ENCODE measurements around the gene TMEM204.

Gene TMEM204

DNA sequence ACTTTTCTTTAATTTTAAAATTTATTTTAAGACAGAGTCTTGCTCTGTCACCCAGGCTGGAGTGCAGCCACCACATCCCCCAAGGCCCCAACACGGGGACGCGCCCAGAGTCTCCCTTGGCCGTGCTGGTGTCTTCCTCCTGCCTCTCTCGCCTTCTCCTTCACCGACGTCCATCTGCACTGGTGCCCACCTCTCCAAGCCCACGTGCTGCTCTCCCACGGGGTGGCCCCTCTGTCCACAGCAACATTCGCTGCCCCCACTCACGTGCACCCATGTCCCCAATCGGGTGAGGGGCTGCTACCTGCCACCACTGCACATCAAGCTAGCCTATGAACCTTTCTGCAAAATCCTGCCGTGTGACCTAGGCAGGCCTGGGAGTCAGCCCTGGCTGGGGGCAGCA lies 3.1 kb downstream of the TMEM204 start:
- in situ Hi-C loops (cut with MboI; ENCODE audit: low sequenced_read_pairs), result no loop called here

DNA sequence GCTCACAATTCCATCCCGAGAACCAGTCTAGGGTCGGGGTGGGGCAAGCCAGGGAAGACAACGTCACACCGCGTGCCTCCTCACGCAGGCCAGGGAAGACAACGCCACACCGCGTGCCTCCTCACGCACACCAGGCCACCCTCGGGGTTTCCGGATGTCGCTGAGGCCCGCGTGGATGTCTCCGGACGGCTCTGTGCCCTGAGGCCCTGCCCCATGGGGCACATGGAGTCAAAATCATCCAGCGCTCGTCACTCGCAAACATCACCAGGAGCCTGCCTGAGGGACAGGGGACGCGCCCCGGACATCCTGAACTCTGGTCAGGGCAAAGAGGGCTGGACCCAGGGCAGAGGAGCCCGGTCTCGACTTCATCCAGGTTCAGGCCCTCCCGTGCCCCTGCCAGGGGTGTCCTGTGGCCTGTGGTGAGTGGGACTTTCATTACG lies 3.7 kb downstream of the TMEM204 start:
- in situ Hi-C loops (cut with MboI; ENCODE audit: low sequenced_read_pairs), result no loop called here

DNA sequence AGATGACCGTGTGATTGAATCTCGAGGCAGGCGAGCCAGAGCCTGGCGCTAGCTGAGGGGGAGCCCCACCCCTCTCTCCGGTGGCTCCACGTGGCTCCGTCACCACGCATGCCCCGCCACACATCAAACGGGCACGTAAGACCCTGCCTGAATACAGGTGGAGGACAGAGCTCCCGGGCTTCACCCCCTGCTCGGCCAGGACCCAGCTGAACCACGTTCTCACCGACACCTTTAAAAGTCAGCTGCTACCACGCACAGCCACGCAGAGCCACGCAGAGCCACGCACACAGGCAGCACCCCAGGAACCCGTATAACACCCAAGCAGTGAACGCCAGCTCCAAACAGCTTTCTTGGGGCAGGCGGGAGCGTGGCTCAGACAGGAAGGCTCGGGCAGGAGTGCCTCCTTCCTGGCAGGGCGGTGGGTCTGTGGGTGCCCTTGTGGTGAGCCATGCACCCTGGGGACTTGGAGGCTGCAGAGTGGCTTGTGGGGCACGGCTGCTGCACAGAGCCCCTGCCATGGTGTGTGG lies 4.4 kb downstream of the TMEM204 start:
- in situ Hi-C loops (cut with MboI; ENCODE audit: low sequenced_read_pairs), result no loop called here

DNA sequence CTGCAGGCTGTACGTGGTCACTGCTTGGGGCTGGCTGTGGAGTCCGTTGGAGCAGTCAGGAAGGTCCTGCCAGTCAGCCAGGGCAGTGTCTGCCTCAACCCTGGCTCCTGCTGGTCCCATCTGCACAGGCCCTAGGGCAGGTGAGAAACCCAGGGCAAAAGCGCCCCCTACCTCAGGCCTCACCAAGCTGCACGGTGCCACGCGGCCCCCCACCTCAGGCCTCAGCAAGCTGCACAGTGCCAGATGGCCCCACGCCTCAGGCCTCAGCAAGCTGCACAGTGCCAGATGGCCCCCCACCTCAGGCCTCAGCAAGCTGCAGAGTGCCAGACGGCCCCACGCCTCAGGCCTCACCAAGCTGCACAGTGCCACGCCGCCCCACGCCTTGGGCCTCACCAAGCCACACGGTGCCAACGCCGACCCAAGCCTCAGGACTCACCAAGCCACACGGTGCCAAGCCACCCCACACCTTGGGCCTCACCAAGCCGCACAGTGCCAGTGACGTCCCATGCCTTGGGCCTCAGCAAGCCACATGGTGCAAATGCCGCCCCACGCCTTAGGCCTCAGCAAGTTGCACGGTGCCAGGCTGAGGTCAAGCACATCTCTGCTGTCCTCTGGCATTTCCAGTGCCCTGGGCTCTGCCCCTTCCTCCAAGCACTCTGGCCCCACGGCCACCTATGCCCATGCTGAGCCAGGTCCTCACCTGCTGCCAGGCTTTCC lies 5.5 kb downstream of the TMEM204 start:
- in situ Hi-C loops (cut with MboI; ENCODE audit: low sequenced_read_pairs), result no loop called here

DNA sequence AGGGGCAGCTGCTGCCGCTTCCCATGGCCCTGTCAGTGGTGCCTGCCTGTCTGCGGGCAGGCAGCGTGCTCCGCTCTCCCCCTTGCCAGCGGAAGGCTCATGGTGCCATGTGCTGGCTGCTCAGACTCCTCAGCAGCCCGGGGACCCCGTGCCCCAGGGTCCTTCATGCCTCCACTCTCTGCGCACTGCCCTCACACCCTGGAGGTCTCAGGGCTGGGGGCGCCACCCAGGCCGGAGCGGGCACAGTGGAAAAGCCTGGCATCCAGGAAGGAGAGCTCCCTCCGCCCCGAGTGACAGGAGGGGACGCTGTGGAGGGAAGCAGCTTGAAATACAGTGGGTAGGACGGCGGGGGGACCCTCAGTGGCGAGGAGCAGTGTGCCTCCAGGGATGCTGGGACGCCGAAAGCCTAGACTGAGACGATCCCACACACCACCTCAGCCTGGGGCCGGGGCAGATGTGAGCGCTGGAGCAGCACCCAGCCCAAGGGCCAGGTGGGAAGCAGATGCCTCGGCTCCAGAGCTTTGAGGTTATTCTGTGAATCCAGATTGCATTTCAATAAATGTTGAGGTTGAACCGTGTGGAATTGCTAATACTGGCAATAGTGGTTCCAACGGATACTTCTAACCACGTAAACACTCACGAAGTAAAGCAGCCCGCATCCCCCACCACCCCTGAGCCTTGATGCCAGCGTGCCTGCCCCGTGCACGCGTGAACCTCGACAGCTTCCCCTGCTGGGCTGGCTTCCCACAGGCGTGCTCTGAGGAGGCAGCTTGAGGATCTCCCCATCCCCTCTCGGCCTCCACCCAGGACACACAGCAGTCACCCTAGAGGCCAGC lies 6.5 kb downstream of the TMEM204 start:
- in situ Hi-C loops (cut with MboI; ENCODE audit: low sequenced_read_pairs), result no loop called here

DNA sequence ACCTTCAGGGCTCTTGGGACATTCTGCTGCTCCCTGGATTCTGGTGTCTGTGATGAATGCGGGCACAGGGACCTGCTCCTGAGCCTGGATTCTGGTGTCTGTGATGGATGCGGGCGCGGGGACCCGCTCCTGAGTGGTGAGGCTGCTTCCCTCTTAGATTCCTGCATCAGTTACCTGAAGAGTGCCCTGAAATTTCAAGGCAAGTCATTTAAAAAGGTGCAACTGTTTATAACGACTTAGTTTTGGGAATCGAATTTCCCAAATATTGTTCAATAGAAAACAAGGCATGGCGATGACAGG lies 7.0 kb downstream of the TMEM204 start:
- in situ Hi-C loops (cut with MboI; ENCODE audit: low sequenced_read_pairs), result no loop called here

DNA sequence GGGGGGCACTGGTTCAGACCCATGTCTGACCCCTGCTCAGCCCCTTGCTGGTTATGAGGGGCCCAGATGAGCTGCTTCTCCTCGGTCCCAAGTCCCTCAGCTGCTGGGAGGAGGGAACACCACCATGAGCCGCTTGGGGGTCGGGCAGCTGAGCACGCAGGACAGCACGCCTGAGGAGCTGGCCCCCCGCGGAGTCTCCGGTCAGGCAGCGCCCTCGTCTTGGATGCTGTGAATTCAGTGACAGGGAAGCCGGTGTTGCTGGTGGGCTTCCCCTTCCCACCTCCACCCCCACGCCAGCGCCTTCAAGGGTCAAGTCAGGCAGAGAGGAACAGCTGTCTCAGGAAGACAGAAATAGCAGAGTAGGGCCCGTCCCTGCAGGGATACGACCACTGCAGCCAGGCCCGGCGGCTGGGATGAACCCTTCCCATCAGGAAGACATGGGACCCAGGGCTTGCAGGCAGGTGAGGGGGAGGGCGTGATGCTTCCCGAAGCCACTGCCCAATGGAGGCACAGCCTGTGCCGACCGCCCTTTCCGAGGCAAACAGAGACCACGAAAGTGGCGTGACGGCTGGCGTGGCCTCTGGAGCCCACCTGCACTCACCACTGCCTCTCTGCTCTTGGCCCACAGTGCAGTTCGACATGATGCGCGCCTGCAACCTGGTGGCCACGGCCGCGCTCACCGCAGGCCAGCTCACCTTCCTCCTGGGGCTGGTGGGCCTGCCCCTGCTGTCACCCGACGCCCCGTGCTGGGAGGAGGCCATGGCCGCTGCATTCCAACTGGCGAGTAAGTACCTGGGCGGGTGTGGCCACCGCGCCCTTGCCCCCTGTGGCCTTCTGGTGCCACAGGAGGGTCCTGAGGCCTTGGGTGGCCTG lies 8.1 kb downstream of the TMEM204 start:
- in situ Hi-C loops (cut with MboI; ENCODE audit: low sequenced_read_pairs), result no loop called here

DNA sequence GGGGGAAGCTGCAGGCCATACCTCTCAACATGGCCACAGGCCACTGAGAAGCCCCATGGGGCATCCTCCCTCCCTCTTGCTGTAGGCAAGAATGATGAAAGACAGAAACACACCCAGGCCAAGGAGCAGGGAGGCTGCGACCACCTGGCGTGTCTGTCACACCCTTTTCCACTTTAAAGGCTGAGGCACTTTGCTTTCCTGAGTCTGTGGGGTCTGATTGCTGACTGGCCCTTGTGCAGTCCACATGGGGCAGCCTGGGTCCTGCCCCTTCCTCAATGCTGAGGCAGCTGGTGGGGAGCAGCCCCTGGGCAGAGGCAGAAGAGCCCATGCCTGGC lies 8.7 kb downstream of the TMEM204 start:
- in situ Hi-C loops (cut with MboI; ENCODE audit: low sequenced_read_pairs), result no loop called here

DNA sequence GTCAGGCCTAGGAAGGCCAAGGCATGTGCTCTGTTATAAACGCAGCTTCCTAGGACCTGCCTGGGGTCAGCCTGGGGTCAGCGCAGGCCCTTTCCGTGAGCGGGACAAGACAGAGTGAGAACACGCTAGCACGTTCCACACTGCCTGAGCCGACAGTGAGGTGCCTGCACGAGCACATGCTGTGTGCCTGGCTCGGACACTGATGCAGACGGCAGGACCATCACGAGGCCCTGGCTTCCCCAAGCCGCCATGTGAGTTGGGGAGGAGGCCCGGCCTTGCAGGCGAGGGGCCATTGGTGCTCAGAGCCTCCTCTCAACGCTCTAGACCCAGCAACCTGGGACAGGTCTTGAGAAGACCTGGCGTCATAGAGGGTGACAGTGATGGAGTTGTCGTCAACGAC lies 9.1 kb downstream of the TMEM204 start:
- in situ Hi-C loops (cut with MboI; ENCODE audit: low sequenced_read_pairs), result no loop called here

DNA sequence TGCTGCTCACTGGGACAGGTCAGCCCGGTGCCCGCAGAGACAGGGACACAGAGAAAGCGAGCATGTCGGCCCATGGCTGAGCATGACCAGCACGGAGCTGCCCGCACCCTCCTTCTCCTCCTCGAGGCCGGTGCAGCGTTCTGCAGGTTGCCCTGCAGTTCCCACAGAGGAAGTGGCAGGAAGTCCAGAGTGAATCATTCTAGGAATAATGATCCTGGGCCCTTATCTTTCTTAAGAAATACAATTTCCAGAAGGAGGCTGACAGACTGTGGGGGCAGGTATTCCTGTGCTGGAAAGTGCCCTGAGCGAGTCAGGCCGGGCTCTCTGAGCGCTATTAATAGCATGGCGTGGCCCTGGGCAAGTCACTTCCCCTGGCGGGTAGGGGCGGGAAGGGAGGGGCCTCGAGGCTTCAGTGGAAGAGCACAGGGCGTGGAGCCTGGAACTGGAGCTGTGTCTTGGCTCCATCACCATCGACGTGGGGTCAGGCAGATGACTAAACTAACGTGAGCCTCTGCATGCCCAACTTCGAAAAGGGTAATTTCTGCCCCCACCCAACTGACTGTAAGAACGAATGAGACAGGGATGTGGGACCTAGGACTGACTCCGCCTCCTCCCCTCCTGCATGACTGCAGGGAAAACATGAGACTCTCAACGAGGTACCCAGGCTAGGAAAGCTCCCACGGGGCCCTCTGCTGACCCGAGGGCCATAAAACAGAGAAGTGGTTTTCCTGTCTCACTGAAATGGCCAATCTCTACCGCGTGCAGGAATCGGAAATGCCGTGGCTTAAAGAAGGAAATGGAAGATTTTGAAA lies 9.8 kb downstream of the TMEM204 start:
- in situ Hi-C loops (cut with MboI; ENCODE audit: low sequenced_read_pairs), result no loop called here

DNA sequence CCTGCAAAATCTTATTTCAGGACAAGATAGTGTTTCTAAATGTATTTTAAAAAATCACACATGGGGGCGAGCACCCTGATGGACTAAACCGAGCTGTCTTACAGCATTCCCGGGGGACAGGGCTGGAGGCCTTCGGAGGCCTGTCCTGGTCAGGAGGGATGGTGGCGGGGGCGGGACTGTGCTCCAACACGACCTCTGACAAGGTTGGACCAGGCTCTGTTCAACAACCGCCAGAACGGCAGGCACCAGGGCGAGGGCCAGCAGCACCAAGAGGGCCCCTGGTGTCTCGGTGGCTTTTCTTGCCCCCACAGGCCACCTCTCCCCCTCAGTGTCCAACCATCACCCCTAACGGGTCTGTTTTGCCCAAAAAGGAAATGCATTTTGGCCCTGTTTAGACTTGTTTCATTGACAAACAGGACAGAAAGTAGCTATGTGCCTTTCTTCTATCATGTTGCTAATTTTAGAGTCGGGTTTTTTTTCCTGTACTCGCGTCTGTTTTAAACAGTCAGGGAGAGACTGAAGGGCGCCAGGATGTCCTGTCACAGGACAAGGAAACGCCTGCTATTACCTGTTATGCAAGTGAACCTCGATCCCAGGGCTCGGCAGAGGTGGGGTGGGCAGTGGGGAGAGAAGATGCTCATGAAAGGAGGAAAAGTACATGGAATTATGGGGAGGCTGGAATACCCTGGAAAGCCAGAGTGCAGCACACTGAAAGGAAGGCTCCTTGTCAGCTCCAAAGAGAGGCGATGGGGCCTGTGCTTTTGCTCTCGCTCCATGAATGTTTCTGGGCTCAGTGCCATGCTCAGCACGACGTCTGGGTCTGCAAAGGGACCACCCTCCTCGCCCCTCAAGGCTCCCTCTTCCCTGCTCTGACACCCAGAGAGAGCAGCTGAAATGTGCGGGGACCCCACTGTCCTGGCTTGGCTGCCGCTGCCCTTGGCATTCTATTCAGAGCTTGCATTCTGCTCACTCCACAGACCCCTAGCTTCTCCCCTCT lies 11.9 kb downstream of the TMEM204 start:
- in situ Hi-C loops (cut with MboI; ENCODE audit: low sequenced_read_pairs), result no loop called here

DNA sequence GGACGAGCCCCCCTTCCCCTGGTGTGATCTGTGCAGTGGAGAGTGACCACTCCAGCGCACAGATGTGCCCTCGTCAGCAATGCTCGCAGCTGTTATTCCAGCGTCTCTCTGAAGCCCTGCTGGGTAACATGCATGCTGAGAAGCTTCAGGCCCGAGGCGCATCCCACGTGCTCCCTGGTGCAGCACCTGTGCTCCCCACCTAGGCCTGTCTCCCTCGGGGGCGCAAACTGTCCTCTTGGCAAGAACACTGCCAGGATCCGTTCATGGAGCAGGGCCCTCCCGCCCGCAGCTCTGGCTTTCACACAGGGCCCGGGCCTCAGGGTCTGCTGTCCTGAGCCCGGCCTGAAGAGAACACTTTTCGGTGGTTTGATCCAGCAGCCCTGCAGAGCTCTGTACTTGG lies 13.0 kb downstream of the TMEM204 start:
- in situ Hi-C loops (cut with MboI; ENCODE audit: low sequenced_read_pairs), result no loop called here

DNA sequence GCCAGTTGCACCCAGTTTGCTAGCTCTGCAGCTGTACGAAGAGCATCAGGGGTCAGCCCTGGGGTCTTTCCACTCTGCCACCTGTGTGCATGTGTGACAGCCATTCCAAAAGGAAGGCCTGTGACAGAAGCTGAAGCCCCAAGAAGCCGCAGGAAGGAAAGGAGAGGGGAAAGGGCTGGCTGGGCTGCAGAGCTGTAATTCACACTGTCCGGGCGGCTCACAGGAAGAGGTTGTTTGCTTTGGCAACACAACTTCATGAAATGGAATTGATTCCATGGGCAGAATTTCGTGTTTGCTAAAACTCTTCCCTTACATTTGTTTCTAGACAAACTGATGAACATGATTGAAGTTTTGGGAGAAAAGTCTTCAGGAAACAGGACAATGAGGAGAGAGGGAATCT lies 14.8 kb downstream of the TMEM204 start:
- in situ Hi-C loops (cut with MboI; ENCODE audit: low sequenced_read_pairs), result no loop called here

DNA sequence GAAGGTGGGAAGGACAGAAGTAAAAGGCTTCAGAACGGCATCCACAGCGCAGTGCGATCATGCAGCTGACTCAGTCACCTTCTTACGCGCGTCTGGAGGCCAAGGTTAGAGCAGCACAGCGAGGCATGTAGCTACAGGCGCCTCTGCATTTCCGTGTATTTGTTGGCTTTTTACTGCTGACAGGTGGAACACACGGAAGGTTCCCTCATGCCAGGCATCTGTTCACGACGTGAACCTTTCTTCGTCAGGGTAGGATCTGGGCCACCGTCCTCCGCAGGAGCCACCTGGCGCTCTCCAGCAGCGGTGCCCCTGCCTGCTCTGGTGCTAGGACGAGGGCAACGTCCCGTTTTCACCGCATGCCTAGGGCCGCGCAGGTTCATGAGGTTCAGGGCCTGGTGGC lies 15.3 kb downstream of the TMEM204 start:
- in situ Hi-C loops (cut with MboI; ENCODE audit: low sequenced_read_pairs), result no loop called here

DNA sequence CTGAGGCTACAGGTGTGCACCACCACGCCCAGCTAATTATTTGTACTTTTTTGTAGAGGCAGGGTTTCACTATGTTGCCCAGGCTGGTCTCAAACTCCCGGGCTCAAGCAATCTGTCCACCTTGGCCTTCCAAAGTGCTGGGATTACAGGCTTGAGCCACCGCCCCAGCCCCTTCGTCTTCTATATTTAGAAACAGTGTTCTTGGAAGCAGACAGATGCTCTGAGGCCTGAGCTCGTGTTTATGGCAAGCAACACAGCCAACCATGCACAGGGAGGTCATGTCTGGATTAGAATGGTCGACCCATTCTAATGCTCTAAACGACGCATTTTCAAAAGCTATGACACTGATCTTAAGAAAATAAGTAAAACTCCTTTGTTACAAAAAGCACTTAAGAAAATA lies 16.6 kb downstream of the TMEM204 start:
- in situ Hi-C loops (cut with MboI; ENCODE audit: low sequenced_read_pairs), result no loop called here

DNA sequence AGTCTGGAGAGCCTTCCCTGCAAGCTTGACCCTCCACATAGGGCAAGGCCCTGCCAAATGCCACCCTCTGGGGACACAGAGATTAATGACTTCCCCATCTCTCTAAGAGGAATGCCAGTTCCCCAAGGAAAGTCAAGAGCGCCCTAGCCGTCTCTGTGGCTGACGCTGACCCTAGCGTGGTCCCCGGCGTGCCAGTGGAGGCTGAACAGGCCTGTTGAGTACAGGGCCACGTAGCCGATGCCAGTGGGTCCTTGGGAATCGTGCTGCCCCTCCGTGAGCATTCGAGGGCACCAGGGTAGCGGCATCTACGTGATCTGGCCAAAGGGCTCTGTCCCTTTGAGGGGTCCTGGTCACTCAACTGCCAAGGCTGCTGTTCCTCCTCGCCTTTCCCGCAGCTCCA lies 17.2 kb downstream of the TMEM204 start:
- in situ Hi-C loops (cut with MboI; ENCODE audit: low sequenced_read_pairs), result no loop called here

DNA sequence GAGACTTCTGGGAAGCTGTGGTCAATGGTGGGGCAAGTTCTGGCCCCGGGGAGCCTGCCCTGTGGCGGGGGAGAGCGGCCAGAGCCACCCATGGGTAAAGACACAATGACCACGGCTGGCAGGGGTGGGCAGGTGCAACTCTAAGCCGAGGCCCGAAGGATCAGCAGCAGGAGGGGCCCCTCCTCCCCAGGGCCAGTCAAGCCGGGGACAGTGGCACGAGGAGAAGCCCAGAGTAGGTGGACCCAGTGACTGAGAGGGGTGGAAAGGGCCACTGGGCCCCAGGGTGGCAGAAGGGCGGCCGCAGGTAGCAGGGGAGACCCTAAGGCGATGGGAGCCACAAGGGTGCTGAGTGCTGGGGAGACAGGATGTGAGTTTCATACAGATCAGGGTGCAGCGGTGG lies 17.7 kb downstream of the TMEM204 start:
- in situ Hi-C loops (cut with MboI; ENCODE audit: low sequenced_read_pairs), result no loop called here

DNA sequence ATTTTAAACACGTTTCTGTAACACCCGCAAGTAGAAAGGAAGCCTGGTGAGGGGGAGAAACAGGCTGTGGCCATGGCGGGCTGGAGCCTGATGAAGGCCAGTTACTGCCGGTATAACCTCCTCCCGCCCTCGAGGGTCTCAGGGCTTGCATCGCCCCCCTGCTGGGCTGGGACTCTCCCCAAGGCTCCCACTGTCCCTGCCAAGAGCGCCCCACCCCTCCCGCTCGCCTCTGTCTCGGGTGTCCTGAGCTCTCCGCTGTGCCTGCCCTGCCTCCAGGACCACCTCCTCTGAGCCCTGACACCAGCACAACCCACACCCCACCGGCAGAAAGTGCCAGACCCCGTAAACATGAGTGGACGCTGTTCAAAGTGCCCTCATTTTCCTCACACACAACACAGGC lies 18.7 kb downstream of the TMEM204 start:
- in situ Hi-C loops (cut with MboI; ENCODE audit: low sequenced_read_pairs), result no loop called here

Measured in HL-60/S4 treated with phorbol 12-myristate 13-acetate at 8.2 ng/mL for 4 days and 3 days (cell line).